Muscle of arm (tissue), 12 donors: ENCODE measurements around the gene AKT3. TPM values are rescaled to one million over a fixed set of nuclear protein-coding genes. Genes with fewer than 3 reads are reported as not detected.

Experiments
- DNase-seq: peaks from one replicate; pipeline ENCODE4 v3.0.0-alpha.2; 2013
- polyA plus RNA-seq, 12 donors: library from polyadenylated mRNA; unstranded; fragments of 120-200 nt; gene quantifications; one replicate each; pipeline ENCODE4 v1.2.1, GENCODE V29; 2013; ENCODE audit not compliant: insufficient read length in 12 of 12

Gene AKT3
- polyA plus RNA-seq, 12 donors, result 20.6 to 30.0 (median 27.6) TPM; not detected in 1

DNA sequence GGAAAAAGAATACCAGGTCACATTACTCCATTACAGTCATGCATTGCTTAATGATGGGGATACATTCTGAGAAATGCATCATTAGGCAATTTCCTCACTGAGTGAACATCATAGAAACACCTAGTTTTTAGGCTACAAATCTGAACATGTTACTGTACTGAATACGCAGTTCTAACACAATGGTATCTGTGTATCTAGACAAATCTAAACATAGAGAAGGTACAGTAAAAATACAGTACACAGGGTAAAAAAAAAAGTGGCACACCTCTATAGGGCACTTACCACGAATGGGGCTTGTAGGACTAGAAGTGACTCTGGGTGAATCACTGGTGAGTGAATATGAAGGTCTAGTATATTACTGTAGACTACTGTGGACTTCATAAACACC is 115.7 kb downstream of the AKT3 start:
- DNase-seq, result no peak

DNA sequence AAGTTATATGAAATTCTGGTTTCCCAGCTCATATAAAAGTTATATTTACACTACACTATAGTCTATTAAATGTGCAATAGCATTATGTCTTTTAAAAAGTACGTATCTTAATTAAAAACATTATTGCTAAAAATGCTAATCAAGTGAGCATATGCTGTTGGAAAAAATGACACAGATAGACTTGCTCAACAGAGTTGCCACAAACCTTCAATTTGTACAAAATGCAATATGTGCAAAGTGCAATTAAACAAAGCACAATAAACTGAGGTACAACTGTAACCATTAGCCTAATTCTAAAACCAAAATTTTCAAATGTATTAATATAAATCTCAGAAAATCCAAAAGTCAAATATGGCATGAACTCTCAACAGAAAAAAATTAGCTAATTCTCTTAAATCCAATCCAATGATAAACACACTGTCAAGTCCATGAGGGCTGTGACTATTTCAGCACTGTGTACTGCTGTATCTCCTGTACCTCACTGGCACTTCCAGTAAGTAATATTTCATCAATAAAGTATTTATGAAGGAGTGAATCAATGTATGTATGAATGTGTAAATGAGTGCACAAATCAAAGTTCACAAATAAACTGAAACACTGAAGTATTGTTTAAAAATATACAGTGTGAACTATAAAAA is 116.3 kb downstream of the AKT3 start:
- no peak for DNase-seq

DNA sequence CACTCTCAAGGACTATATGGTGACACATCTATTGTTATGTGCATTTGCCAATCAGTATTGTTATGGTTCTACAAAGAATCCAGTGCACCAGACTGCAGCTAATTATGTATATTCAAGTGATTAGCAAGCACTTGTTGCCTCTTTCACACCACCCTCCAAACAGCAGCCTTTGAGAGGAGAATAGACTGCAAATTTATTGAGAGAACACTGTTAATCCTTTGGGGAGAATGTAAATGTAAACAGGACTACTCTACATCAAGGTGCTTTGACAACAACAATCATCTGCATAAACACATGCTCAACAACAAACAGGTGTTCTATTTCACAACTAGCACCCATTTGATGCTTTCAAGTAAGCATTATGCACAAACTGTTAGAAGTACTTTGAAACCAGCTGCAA is 117.4 kb downstream of the AKT3 start:
- DNase-seq, result no peak

DNA sequence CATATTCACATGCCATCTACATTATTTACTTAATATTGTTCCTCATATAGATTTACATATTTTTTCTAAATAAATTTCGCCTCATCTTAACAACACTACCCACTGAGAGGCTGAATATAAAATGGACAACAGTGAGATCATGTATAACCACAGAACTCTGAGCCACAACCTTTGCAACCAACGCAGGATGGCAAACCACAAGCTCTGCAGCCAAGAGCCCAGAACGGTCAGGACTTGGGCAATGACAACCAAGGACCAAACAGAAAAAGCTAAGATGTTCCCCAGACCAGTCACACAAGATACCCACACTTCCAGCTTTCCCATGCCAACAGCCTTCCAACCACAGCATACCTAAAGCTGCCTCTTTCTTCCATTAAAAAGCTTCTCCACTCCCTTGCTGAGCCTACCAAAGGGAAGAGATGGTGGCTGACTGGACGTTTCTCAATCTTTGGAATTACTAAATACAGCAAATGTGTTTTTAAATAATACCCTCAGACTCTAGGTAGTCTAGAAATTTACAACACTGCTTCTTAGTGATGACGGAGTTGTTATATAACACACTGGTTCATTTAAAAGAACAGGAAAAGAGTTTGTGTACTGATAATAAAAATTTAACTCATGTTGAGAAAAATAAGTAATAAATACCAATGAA is 117.9 kb downstream of the AKT3 start:
- DNase-seq, result no peak

DNA sequence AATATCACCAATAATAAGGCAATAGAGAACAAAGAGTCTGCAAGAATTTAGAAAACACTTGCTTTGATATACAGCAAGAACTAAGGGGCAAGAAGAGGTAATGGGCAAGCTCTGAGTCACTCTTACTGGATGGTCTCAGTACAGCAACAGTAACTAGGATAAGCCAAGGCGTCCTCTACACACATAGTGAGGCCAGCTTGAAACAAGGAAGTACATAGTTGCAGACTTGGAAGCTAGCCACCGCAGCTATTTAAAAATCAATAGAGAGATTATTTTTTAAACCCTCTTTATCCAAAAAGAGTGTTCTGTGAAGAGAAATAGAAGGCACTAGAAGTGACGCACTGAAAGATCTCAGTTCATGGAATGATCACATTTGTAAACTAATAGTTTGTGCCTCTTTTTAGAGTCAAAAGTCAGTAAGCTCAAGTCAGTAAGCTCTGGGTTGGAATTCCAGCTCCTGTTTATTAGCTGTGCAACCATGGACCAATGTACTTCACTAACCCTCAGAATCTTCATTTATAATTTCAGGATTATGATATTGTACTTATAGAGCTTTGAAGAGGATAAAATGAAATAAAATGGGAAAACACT is 118.6 kb downstream of the AKT3 start:
- DNase-seq, result peak; percentile 7

DNA sequence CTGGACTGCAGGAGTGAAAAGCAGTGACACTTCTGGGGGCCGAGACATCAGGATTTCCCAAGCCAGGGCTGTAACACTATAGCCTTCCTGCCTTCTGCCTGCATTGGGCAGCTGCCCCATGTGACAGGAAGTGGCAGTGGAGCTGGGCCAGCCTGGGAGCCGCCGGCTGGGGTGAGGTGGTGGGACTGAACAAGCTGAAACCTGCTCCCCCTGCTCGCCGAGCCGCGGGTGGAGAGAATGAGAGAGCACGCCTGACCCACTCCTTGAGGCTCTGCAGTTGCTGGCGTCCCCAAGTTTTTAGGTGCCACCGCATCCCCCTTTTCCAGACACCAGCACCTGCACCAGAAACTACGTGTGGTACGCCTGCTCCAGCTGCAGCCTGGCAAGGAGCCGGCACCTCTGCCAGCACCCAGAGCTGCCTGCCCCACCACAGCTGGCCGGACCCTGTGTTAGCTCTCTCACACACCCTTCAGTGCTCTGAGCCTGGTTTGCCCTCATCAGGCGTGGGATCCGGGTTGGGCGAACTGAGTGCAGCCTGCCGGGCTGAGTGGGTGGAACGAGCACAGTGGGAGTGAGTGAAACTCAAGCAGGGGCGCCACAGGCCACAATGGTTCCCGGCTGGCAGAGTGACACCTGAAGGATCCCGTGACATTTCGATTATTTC is 119.4 kb downstream of the AKT3 start:
- no peak for DNase-seq

DNA sequence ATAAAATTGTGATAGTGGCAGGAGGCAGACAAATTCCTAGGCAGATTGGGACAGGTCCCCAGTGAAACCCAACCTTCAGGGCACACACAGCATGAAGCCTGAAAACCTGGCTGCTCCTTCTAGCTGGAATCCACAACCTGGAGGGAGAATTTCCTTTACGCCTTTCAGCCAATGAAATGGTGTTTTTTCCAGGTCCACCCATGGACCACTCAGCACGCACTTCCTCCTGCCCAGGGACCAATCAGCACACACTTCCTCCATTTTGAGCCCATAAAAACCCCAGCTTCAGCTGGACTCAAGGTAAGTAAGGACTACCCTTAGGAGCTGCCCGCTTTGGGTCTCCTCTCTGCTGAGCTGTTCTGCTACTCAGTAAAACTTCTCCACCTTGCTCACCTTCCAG is 120.1 kb downstream of the AKT3 start:
- DNase-seq, result no peak

DNA sequence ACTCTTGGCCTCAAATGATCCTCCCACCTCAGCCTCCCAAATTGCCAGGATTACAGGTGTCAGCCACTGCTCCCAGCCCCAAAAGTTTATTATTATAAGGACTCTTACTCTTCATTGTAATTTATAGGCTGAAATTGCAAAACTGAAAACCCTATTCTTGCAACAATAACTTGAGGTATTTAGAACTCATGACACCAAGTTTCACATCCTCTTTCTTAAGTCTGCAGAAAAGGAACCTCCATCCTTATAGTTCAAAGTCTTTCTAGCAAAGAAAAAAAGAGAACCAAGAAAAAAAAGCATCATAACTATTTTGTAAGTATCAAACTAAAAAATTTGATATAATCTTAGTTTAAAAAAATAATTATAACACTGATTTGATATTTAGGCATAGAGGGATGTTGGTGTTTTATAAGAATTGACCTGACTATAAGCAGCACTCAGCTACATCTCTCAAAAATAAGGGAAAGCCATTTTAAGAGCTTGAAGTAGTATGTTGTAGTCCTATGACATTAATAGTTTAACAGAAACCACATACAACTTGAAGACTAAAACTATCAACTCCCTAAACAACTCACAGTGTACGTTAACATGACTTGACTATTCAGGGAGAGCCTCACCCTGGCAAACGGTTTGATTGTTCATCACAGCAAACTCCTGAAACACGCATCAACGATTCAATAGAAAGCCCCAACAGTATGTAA is 122.4 kb downstream of the AKT3 start:
- DNase-seq, result peak; percentile 13

DNA sequence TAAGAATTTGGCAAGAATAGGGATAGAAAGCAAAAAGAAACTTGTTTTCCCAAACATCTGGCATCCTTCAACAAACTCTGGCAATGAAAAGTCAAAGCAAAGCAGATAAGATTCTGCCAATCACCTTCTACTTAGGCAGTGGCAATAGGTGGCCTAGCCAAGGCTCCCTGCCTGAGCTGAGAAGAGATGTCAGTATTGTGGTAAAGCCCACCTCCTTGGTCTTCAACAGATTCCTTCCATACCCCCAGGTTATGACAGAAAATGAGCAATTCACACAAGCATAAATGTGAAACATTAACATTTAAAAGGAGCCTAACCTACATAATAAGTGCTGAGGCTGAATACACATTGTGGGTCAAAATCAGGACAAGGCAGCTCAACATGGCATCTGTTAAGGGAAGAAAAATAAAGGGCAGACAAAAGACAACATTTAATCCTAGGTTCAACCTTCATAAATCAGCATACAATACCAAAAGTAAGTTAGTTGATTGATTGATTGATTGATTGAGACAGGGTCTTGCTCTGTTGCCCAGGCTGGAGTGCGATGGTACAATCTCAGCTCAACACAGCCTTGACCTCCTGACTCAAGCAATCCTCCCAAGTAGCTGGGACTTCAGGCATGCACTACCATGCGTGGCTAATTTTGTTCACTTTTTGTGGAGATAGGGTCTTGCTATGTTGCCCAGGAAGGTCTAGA is 123.1 kb downstream of the AKT3 start:
- no peak for DNase-seq

DNA sequence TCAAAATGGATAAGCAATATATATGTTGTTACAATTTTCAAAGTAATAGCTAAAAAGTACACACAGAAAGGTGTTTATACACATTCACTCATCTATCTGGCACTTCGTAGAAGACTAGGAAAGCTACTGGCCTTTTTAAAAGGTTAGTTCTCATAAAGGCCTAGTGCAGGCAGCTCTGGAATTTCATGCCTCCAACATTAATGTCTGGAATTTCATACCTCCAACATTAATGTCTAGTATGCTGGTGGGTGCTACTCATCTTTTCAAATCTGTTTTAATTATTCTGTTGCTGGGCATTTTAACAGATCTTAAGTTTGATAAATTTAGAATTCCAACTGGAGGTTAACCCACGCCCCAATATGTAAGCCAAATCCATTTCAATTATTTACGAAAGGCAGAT is 124.2 kb downstream of the AKT3 start:
- DNase-seq, result no peak

DNA sequence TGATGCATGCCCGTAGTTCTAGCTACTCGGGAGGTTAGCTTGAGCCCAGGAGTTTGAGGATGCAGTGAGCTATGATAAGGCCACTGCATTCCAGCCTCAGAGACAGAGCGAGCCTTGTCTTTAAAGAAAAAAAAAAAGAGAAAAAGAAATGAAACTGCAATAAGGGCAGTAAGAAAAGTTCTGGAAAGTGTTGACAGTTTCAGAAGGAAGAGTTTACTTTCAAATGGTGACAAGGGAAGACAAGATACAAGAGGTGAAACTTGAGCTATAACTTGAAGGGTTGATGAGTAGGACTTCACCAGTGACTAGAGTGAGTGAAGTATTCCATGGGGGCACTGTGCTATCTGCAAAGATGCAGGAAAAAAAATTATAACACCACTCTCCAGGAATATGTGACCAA is 125.0 kb downstream of the AKT3 start:
- DNase-seq, result no peak

DNA sequence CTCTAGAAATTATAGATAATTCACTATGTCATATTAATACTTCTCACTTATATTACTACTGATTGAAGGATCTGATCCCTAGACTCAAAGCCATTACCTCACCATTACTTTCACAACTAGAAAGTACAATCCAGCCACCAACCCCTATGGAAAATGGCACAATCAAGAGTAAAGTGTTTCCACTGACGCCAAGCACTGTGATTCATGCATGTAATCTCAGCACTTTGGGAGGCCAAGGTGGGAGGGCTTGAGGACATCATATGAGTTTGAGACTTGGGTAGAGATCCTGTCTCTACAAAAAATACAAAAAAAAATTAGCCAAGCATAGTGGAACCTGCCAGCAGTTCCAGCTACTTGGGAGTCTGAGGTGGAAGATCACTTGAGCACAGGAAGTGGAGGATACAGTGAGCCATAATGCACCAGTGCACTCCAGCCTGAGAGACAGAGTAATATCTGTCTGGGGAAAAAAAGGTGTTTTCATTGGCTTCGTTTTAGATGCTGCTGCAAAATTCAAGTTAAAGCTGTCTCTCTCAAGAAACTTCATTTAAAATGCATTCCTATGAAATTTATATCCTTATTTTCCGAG is 126.5 kb downstream of the AKT3 start:
- DNase-seq, result no peak

DNA sequence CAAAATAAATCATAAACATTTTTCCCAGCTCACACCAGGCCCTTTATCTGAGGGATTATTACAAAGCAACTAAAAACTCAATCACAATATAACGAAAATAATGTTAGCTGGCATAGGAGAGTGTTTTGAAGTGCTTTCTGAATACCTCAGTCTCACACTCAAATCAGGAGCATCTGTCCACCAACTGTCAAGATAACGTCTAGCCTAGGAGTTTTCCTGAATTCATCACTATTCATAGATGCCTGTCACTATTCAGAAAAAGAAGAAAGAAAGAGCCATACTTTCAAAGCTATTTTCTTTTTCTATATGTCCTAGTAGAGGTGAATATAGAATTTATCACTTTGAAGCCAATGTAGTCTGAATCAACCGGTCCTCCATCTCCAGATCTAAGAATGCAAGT is 127.0 kb downstream of the AKT3 start:
- DNase-seq, result no peak

DNA sequence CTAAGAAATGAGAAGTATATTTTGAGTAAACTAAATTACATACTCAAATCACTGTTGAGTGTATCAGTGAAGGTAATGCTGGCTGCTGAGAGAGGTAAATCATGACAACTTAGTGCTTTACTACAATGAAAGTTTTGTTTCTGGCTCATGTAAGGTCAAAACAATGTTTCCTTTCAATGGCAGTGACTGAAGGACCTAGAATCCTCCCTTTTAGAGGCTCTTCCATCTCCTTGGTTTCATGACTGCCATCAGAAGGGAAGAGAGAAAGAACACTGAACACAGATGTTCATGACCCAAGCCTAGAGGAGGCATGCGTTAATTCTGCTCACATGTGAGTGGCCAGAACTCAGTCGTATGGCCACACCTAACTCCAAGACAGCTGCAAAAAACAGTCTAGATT is 130.6 kb downstream of the AKT3 start:
- no peak for DNase-seq

DNA sequence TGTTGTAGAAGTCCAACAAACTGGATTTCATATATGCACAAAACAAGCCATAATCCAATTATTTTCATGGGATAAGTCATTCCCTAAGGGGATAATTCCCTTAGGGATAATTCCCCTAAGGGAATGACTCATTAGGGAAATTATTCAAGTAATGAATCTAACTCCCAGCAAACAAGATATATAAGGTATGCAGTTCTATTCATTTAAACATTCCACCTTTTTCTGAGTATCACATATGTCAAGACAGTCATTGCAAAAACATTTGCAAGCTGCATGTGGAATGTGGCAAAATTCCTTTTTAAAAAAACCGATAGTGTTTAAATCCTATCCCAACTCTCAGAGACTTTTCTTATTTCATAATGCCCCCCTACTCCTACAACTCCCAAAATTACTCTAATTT is 131.2 kb downstream of the AKT3 start:
- DNase-seq, result no peak

DNA sequence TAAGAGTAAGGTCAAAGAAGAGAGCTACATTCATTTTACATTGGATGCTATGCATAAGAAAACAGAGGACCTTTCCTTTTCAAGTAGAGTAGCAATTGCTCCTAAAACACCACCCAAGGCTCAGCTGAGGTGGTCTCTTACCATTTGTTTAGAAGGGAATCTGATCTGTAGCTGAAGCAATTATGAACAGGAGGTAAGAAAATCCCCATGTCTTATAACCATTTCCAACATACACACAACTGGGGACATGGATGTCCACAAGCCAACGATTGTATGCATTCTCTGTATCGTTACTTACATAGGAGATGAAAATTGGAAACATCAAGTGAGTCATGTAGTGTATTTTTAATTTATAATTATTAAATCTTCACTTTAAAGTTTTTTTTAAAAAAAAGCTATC is 132.0 kb downstream of the AKT3 start:
- no peak for DNase-seq

DNA sequence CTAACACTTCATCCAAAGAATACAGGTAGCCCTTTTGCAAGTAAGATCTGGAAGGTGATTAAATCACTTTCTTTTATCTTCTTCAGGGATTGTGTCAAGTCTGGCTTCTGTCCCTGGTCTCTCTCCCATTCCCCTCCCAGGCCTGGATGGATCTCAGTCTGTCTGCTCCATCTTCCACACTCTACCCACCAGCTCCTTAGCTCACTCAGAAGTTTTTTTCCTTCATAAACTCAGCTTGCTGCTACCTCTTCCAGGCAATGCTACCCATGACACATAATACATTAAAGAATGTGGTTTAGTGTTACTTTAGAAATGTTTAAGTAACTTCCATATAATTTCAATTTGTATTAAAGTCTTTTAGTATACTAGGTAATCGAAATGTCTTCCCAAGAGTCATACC is 133.1 kb downstream of the AKT3 start:
- no peak for DNase-seq

DNA sequence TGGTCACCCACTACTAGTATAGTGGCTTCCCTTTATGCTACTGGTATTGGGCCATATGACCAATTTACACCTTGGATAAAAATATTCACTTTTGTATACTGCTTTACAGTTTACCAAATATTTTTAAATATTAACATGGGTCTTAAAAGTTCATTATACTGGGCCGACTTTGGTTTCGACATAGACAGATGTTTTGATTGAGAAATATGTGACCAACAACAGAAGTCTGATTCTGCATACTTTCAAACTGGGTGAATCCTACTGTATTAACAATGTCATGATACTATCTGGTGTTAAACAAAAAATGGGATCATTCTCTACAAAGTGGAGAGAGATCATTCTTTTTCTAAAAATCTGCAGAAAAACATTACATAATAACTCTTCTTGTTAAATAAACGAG is 134.8 kb downstream of the AKT3 start:
- no peak for DNase-seq

DNA sequence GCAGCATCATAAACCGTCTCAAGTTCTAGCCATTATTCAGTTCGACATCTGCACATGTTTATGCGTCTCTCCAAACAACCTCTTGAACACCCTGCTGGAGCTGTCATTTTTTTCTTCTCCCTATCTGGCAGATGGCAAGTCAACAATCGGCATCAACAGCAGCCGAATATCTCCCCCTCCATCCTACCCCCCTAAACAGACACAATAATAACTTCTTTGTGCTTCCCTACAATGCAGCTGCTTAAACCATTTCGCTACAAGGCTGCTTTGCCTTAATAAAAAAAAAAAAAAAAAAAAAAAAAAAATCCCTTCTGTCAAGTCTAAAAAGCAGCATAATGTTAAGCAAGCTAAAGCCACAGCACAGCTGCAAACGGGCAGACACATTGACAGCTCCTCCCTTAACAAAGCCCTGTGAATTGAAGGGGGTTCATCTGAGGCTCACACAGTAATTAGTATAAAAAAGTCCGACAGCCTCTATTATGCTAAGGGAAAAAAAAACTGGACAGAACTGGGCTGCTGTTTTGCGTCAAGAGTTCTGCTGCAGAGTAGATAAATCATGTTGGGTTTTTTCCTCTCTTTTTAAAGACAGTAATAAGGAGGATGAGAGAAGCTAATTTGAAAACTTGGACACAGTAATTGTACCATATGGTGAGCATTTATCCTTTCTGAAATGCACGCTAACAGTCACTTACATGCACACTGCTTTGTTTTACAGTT is 136.4 kb downstream of the AKT3 start:
- peak; percentile 55 for DNase-seq

DNA sequence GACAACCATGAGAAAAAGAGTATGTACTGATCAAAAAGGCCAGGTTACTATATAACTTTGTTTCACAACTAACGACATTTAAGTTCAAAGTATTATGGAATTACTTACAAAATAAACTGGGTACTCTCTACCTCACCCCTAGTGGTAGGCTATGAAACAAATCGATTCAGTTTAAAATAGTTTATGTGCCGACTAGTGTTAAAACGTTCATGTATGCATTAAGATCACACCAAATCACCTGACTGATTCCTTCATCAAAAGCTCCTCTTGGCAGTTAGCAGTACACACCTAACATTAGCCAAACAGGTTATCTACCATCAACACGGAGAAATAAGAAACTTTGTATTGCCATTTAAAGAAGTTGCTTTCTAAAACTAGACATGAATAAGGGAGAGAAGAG is 137.1 kb downstream of the AKT3 start:
- no peak for DNase-seq

DNA sequence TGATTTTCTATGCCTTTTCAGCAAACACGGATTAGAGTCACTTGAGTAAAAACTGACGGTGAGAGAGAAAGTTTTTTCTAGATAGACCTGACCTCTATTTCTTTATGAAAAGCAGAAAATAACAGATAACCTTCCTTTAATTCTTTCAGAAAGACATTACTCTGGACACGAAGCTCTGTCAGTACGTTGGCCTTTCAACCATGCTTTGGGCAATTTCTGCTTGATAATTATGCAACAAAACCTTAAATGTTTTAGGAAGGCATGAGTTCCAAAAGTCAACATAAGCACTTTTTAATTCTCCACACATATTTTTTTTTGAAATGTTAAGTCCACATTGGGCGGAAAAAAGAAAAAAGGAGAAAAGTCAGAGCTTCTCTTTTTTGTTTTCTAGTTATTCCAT is 137.8 kb downstream of the AKT3 start:
- DNase-seq, result no peak
